ENCODE results near the gene SETD1B. TPM values are rescaled to one million over a fixed set of nuclear protein-coding genes. Genes with fewer than 3 reads are reported as not detected.

The SETD1B gene
- total and polyA plus RNA-seq, 2 experiments from 2014 or later = 2.0 to 2.7 TPM

DNA sequence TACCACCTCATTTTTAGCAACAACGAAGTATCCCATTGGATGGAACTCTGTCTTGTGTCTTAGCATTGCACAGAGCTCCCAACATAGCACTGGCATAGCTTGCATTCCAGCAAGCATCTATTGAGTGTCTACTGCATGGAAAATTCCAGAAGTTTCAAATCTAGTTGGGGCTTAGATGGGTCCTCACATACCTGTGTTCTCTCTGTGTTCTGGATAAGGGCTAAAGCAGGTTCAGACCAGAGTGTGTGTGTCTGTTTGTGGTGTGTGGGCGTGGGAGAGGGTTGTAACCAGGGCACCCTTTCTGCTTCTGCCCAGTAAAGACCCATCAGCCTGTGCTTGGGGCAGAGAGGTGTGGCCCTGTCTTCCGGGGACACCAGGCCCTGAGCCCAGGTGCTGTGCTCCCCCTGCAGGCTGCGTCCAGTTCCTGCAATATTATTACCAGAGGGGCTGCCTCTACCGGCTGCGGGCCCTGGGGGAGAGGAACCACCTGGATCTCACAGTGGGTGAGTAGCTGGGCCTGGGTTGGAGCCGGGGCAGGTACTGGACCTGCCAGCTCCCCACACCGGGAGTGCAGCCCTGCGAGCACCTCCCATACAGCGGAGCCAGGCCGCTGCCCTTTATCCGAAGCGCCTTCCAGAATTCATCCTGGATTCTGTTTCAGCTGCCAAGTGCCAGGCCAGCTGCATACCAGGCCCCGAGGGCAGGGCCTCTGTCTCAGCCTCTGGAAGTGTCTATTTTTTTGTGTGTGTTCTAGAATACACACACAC, 30.6 kb upstream of the SETD1B start:
- no peaks in the 10 kb centered on the region for H3K27me3 ChIP-seq (replicated peaks; ENCODE audit: insufficient read depth)
- H3K9me2 ChIP-seq (ENCODE audit: insufficient read depth) = no peaks in the 10 kb centered on the region
- no peak overlapping the region for H2AFZ ChIP-seq
- H3K4me1 ChIP-seq (ENCODE audit: insufficient read depth) = peaks cover 1% of the 10 kb centered on the region
- no peaks in the 10 kb centered on the region for H3K9me3 ChIP-seq (ENCODE audit: low read depth)
- peak; percentile 72 for DNase-seq
- no peaks in the 10 kb centered on the region for H3K36me3 ChIP-seq (ENCODE audit: low read depth)
- 0 out of 2 replicates have a peak, but pooled peaks cover under 1% of the 10 kb centered on the region for H3F3A ChIP-seq (ENCODE audit: insufficient read depth)
- H3K27ac ChIP-seq = no peak overlapping the region
- no peaks in the 10 kb centered on the region for H3K79me2 ChIP-seq (ENCODE audit: insufficient read depth)
- no peak overlapping the region for H3K9ac ChIP-seq
- TF ChIP-seq EZH2phosphoT487 (IDR thresholded peaks at IDR 0.05; ENCODE audit: insufficient read depth, low read depth) (no peak), EZH2 (IDR thresholded peaks at IDR 0.05; ENCODE audit: insufficient read depth, poor library complexity, severe bottlenecking) (no peak)
- no peak overlapping the region for H3K4me2 ChIP-seq (ENCODE audit: unreplicated experiment)
- no peaks in the 10 kb centered on the region for H4K20me1 ChIP-seq (ENCODE audit: insufficient read depth)
- H3K4me3 ChIP-seq = no peak overlapping the region
- 49 to 60% methylated on average over 13 to 14 of the region's 14 CpGs for WGBS, 2 experiments (ENCODE audit: low coverage in 1 of 2, low lambda C conversion rate in 2 of 2, missing lambda C conversion rate in 2 of 2)
- in situ Hi-C loops (cut with MboI) = no loop called here

GRCh38 chr12:121774968-121775474, 28.8 kb upstream of the SETD1B start:
- no peaks in the 10 kb centered on the region for H3K4me1 ChIP-seq (ENCODE audit: insufficient read depth)
- no peaks in the 10 kb centered on the region for H4K20me1 ChIP-seq (ENCODE audit: insufficient read depth)
- TF ChIP-seq EZH2phosphoT487 (IDR thresholded peaks at IDR 0.05; ENCODE audit: insufficient read depth, low read depth) (no peak), EZH2 (IDR thresholded peaks at IDR 0.05; ENCODE audit: insufficient read depth, poor library complexity, severe bottlenecking) (no peak)
- no peak overlapping the region for H3K4me3 ChIP-seq
- H3K9me2 ChIP-seq (ENCODE audit: insufficient read depth) = no peaks in the 10 kb centered on the region
- 84 to 98% methylated on average over 7 to 14 of the region's 14 CpGs for WGBS, 2 experiments (ENCODE audit: low coverage in 1 of 2, low lambda C conversion rate in 2 of 2, missing lambda C conversion rate in 2 of 2)
- no peak overlapping the region for H2AFZ ChIP-seq
- H3K27ac ChIP-seq = no peak overlapping the region
- H3K9me3 ChIP-seq (ENCODE audit: low read depth) = no peaks in the 10 kb centered on the region
- no peaks in the 10 kb centered on the region for H3K79me2 ChIP-seq (ENCODE audit: insufficient read depth)
- H3K4me2 ChIP-seq (ENCODE audit: unreplicated experiment) = no peak overlapping the region
- DNase-seq = no peak
- no peaks in the 10 kb centered on the region for H3F3A ChIP-seq (ENCODE audit: insufficient read depth)
- no peaks in the 10 kb centered on the region for H3K36me3 ChIP-seq (ENCODE audit: low read depth)
- no peak overlapping the region for H3K9ac ChIP-seq
- in situ Hi-C loops (cut with MboI) = no loop called here
- no peaks in the 10 kb centered on the region for H3K27me3 ChIP-seq (replicated peaks; ENCODE audit: insufficient read depth)

- H4K20me1 ChIP-seq (ENCODE audit: insufficient read depth) = no peaks in the 10 kb centered on the region
- H3K9me2 ChIP-seq (ENCODE audit: insufficient read depth) = no peaks in the 10 kb centered on the region
- no peaks in the 10 kb centered on the region for H3K27me3 ChIP-seq (replicated peaks; ENCODE audit: insufficient read depth)
- H3K79me2 ChIP-seq (ENCODE audit: insufficient read depth) = no peaks in the 10 kb centered on the region
- WGBS, 2 experiments (ENCODE audit: low coverage in 1 of 2, low lambda C conversion rate in 2 of 2, missing lambda C conversion rate in 2 of 2) = 83 to 84% methylated on average over 14 to 16 of the region's 16 CpGs
- no peak overlapping the region for H3K9ac ChIP-seq
- no peak for DNase-seq
- H3K4me1 ChIP-seq (ENCODE audit: insufficient read depth) = no peaks in the 10 kb centered on the region
- H3K4me3 ChIP-seq = no peak overlapping the region
- H3K27ac ChIP-seq = no peak overlapping the region
- H3K4me2 ChIP-seq (ENCODE audit: unreplicated experiment) = no peak overlapping the region
- TF ChIP-seq EZH2 (IDR thresholded peaks at IDR 0.05; ENCODE audit: insufficient read depth, poor library complexity, severe bottlenecking) = no peak
- no peak for TF ChIP-seq EZH2phosphoT487 (IDR thresholded peaks at IDR 0.05; ENCODE audit: insufficient read depth, low read depth)
- H3K36me3 ChIP-seq (ENCODE audit: low read depth) = no peaks in the 10 kb centered on the region
- in situ Hi-C loops (cut with MboI) = no loop called here
- no peak overlapping the region for H2AFZ ChIP-seq
- no peaks in the 10 kb centered on the region for H3K9me3 ChIP-seq (ENCODE audit: low read depth)
- no peaks in the 10 kb centered on the region for H3F3A ChIP-seq (ENCODE audit: insufficient read depth)
Observed at GRCh38 chr12:121775501-121775900, 28.3 kb upstream of the SETD1B start.

- no peaks in the 10 kb centered on the region for H3K36me3 ChIP-seq (ENCODE audit: low read depth)
- no peak overlapping the region for H3K9ac ChIP-seq
- H2AFZ ChIP-seq = no peak overlapping the region
- DNase-seq = peak; percentile 73
- in situ Hi-C loops (cut with MboI) = no loop called here
- H3K27me3 ChIP-seq (replicated peaks; ENCODE audit: insufficient read depth) = no peaks in the 10 kb centered on the region
- no peak overlapping the region for H3K4me2 ChIP-seq (ENCODE audit: unreplicated experiment)
- TF ChIP-seq EZH2phosphoT487 (IDR thresholded peaks at IDR 0.05; ENCODE audit: insufficient read depth, low read depth) (no peak), EZH2 (IDR thresholded peaks at IDR 0.05; ENCODE audit: insufficient read depth, poor library complexity, severe bottlenecking) (no peak)
- H3K4me3 ChIP-seq = no peak overlapping the region
- no peaks in the 10 kb centered on the region for H3K4me1 ChIP-seq (ENCODE audit: insufficient read depth)
- no peaks in the 10 kb centered on the region for H3K79me2 ChIP-seq (ENCODE audit: insufficient read depth)
- no peaks in the 10 kb centered on the region for H4K20me1 ChIP-seq (ENCODE audit: insufficient read depth)
- WGBS, 2 experiments (ENCODE audit: low coverage in 1 of 2, low lambda C conversion rate in 2 of 2, missing lambda C conversion rate in 2 of 2) = 29 to 40% methylated on average over 14 to 23 of the region's 24 CpGs
- no peaks in the 10 kb centered on the region for H3K9me3 ChIP-seq (ENCODE audit: low read depth)
- H3K27ac ChIP-seq = no peak overlapping the region
- H3K9me2 ChIP-seq (ENCODE audit: insufficient read depth) = no peaks in the 10 kb centered on the region
- peaks cover 1% of the 10 kb centered on the region; the same call in 1 of the 2 replicates for H3F3A ChIP-seq (ENCODE audit: insufficient read depth)
Observed at GRCh38 chr12:121776190-121777098, 27.4 kb upstream of the SETD1B start.

All from GM23248 (cell line).